ACHN (cell line): ENCODE measurements around the gene SFMBT1.
A peak's percentile ranks its signal among the peaks of the same experiment; 100 is the strongest.

Experiments
- DNase-seq: peaks from one replicate; pipeline ENCODE4 v3.0.0-alpha.2; 2015
- in situ Hi-C: cut with HindIII; loops from 2 replicates; pipeline ENCODE4 v1.10.0; 2017; ENCODE audit warnings: low sequenced_read_pairs, low pct_ligation_motif_present, low pct_unique_long_range_greater_than_20kb

Gene SFMBT1

GRCh38 chr3:53011324-53011723 lies 34.5 kb downstream of the SFMBT1 start:
- in situ Hi-C loops: no loop called here
- DNase-seq: no peak

- DNase-seq: no peak
Observed at GRCh38 chr3:53009826-53010539, 35.9 kb downstream of the SFMBT1 start.

GRCh38 chr3:53008932-53009331 lies 36.9 kb downstream of the SFMBT1 start:
- in situ Hi-C loops: no loop called here
- no peak for DNase-seq

More at GRCh38 chr3:53009826-53010539, 35.9 kb downstream of the SFMBT1 start:
- in situ Hi-C loops: no loop called here

GRCh38 chr3:53005854-53006513 lies 39.9 kb downstream of the SFMBT1 start:
- DNase-seq: no peak
- in situ Hi-C loops: no loop called here

- in situ Hi-C loops: no loop called here
- no peak for DNase-seq
Observed at GRCh38 chr3:53005338-53005737, 40.5 kb downstream of the SFMBT1 start.

GRCh38 chr3:53003320-53003719 lies 42.6 kb downstream of the SFMBT1 start:
- no peak for DNase-seq
- in situ Hi-C loops: no loop called here

GRCh38 chr3:52998771-52999513 lies 46.9 kb downstream of the SFMBT1 start:
- in situ Hi-C loops: no loop called here
- DNase-seq: no peak

GRCh38 chr3:52990637-52991036 lies 55.2 kb downstream of the SFMBT1 start:
- DNase-seq: no peak
- in situ Hi-C loops: no loop called here

- in situ Hi-C loops: no loop called here
- DNase-seq: peak; percentile 24
Observed at GRCh38 chr3:52986938-52987337, 58.9 kb downstream of the SFMBT1 start.

- in situ Hi-C loops: no loop called here
- DNase-seq: no peak
Observed at GRCh38 chr3:52986049-52986448, 59.8 kb downstream of the SFMBT1 start.

GRCh38 chr3:52983828-52984227 lies 62.0 kb downstream of the SFMBT1 start:
- in situ Hi-C loops: no loop called here
- DNase-seq: no peak

- in situ Hi-C loops: no loop called here
- no peak for DNase-seq
Observed at GRCh38 chr3:52983336-52983807, 62.5 kb downstream of the SFMBT1 start.

- no peak for DNase-seq
- in situ Hi-C loops: no loop called here
Observed at GRCh38 chr3:52982839-52983238, 63.0 kb downstream of the SFMBT1 start.

GRCh38 chr3:52979190-52979983 lies 66.5 kb downstream of the SFMBT1 start:
- in situ Hi-C loops: no loop called here
- DNase-seq: no peak

GRCh38 chr3:52978109-52978754 lies 67.6 kb downstream of the SFMBT1 start:
- DNase-seq: no peak

GRCh38 chr3:52973806-52974205 lies 72.1 kb downstream of the SFMBT1 start:
- in situ Hi-C loops: no loop called here
- DNase-seq: no peak

More at GRCh38 chr3:52978109-52978754, 67.6 kb downstream of the SFMBT1 start:
- in situ Hi-C loops: no loop called here

GRCh38 chr3:52971895-52972294 lies 74.0 kb downstream of the SFMBT1 start:
- in situ Hi-C loops: no loop called here
- no peak for DNase-seq

GRCh38 chr3:52967398-52967797 lies 78.5 kb downstream of the SFMBT1 start:
- in situ Hi-C loops: no loop called here

More at GRCh38 chr3:52967398-52967797, 78.5 kb downstream of the SFMBT1 start:
- no peak for DNase-seq
